ENCODE results near the gene TAF4.

GRCh38 chr20:62052336-62052841 is 13.3 kb downstream of the TAF4 start:
- TF ChIP-seq CTCF (IDR thresholded peaks at IDR 0.05) = no peak
- no peak for TF ChIP-seq POLR2A (IDR thresholded peaks at IDR 0.05)
- TF ChIP-seq POLR2AphosphoS5 (IDR thresholded peaks at IDR 0.05; ENCODE audit: insufficient read depth in 1 of 2, low read depth in 1 of 2) = no peak

Measured in vagina (tissue), 2 donors.